Activated T-helper 1 cell treated with anti-CD3 and anti-CD28 coated beads, Interleukin-12 subunit alpha, Interleukin-12 subunit beta, Interleukin-2, Interleukin-4 antibody, amounts not matched to agents 30 ng/mL and 10 ng/mL and 1 ng/mL, durations not matched to agents 14 hours and 24 hours and 36 hours (primary cell): ENCODE measurements around the gene OPN4. TPM values are rescaled to one million over a fixed set of nuclear protein-coding genes. Genes with fewer than 3 reads are reported as not detected.

ENCODE experiments used
- DNase-seq: peaks from one replicate; pipeline ENCODE4 v3.0.0; 2021; ENCODE audit warnings: low spot score
- H3K27ac Mint-ChIP-seq: one replicate; pipeline ENCODE4 v1.8.0; 2021; ENCODE audit warnings: mild to moderate bottlenecking, mixed read lengths
- H3K27me3 Mint-ChIP-seq: one replicate; pipeline ENCODE4 v1.8.0; 2022; ENCODE audit warnings: mild to moderate bottlenecking, moderate library complexity, mixed read lengths; ENCODE audit not compliant: insufficient read depth
- H3K36me3 Mint-ChIP-seq: one replicate; pipeline ENCODE4 v1.8.0; 2021; ENCODE audit warnings: low read depth, mixed read lengths
- H3K4me1 Mint-ChIP-seq: one replicate; pipeline ENCODE4 v1.8.0; 2021; ENCODE audit warnings: low read depth, mixed read lengths
- H3K4me3 Mint-ChIP-seq: one replicate; pipeline ENCODE4 v1.8.0; 2021; ENCODE audit warnings: mild to moderate bottlenecking, moderate library complexity, mixed read lengths
- H3K9me3 Mint-ChIP-seq: one replicate; pipeline ENCODE4 v1.8.0; 2021; ENCODE audit warnings: mixed read lengths
- intact Hi-C: fragments of 100-400 bp; cut with micrococcal nuclease; formaldehyde crosslinking; loops from one replicate; pipeline ENCODE4 v1.15.1; 2024
- total RNA-seq: library from RNA; stranded (reverse); gene quantifications from 2 replicates; pipeline ENCODE4 v1.2.3, GENCODE V29; 2022

The OPN4 gene
- total RNA-seq, 1 donor from 2014 or later, result not detected

DNA sequence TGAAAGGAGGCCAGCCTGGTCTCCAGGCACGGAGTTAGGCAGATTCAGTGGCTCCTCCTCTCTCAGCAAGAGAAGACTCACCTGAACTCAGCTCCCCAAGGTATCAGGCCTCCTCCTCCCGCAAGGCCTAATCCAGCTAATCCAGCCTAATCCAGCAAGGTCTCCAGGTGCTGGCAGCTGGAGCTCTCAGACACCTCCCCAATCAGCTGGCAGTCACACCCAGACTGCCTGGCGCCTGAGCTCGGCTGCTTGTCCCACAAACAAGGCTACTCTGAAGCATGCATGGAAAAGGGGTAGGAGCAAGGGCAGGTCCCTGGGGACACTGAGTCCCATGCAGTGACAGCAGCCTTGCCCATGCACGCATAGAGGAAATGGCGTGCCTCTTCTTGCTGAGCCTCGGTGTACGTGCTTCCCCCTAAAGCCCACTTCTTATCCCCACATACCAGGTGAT lies 3.3 kb upstream of the OPN4 start:
- H3K4me1 Mint-ChIP-seq, result no peaks in the 10 kb centered on the region
- no peak for DNase-seq
- no peaks in the 10 kb centered on the region for H3K27me3 Mint-ChIP-seq
- intact Hi-C loops, result no loop called here
- no peak overlapping the region for H3K4me3 Mint-ChIP-seq
- no peaks in the 10 kb centered on the region for H3K36me3 Mint-ChIP-seq
- no peak overlapping the region for H3K27ac Mint-ChIP-seq
- no peaks in the 10 kb centered on the region for H3K9me3 Mint-ChIP-seq

DNA sequence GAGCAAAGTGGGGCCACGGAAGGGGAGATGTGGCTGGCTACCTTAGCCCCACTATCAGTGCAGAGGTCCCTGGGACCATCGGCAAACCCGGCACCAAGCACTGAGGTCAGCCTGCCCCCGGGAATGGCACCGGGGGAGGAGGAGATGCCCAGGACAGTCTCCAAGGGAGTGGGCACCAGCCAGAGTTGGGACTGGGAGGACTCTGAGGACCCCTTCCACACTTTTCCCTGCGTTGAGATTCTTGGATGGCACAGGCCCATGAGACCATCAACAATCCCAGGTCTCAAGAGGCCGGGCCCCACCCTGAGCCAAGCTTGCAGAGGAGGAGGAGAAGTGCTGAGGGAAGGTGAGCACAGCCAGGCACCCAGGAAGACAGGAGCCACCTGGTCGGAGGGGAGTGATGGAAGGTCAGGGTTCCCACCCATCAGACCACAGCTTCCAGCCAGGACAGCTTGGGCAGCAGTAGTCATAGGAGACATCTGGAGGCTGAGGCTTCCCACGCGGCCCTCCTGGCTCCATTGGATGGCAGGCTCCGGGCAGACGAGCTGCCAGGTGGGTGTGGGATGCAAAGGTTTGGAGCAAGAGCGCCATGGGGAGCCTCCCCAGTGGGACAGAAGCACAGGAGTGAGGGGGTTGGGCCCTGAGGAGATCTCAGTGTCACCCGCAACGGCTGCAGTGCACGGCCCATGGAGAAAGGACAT lies 2.6 kb upstream of the OPN4 start:
- intact Hi-C loops, result no loop called here
- H3K27ac Mint-ChIP-seq, result no peak overlapping the region
- H3K9me3 Mint-ChIP-seq, result no peaks in the 10 kb centered on the region
- H3K4me1 Mint-ChIP-seq, result no peaks in the 10 kb centered on the region
- DNase-seq, result no peak
- no peaks in the 10 kb centered on the region for H3K36me3 Mint-ChIP-seq
- no peaks in the 10 kb centered on the region for H3K27me3 Mint-ChIP-seq
- H3K4me3 Mint-ChIP-seq, result no peak overlapping the region

DNA sequence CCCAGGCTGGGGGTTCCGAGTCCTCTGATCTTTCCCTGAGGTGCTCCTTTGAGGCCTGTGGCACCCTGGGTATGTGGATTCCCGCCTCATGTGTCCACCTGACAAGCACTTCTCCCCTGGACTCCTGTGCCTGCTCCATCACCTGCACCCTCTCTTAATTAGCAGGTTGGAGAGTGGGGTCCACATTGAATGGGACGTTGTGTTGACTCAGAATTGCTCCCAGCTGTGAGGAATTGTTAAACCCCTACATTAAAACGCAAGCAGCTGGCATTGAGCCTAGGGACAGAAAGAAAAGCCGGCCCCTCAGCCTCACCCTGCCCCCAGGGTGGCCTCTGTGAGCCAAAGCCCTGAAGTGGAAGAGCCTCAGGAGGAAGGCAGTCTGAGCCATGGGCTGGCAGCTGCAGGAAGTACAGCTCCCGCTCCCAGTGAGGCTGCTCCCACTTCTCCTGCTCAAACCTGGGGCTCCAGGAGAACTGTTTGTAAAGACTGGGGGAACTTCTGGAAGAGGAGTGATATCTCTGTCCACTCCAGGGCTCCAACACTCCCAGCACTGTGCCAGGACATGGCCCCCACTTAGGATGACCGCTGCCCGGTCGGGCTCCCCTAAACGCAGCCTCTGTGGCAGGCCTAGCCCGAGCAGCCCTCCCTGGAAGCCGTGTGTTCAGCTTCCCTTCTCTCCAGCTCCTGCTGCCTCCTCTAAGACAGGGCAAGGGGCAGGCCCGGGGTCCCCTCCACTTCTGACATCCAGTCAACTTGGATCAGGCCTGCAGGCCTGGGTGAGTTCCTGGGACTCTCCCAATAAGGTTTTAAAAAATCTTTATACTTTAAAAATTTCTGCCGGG lies 1.8 kb upstream of the OPN4 start:
- Mint-ChIP-seq H3K36me3 (no peaks in the 10 kb centered on the region), H3K27ac (no peak overlapping the region), H3K4me3 (no peak overlapping the region), H3K27me3 (no peaks in the 10 kb centered on the region), H3K9me3 (no peaks in the 10 kb centered on the region), H3K4me1 (no peaks in the 10 kb centered on the region)
- intact Hi-C loops, result no loop called here
- no peak for DNase-seq

DNA sequence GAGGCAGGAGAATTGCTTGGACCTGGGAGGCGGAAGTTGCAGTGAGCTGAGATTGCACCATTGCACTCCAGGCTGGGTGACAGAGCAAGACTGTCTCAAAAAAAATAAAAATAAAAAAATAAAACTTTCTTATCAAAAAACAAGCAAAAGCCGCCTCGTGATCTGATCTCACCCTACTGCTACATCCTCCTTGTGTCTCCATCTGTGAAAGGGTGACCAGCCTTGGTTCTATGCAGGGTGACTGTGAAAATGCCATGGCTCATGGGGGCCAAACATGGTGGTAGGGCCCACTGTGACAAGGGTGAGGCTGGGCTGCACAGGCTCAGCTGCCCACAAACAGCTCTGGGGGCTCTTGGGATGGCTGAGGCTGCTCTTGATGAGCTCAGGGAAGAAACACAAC lies 968 bp upstream of the OPN4 start:
- Mint-ChIP-seq H3K27me3 (no peaks in the 10 kb centered on the region), H3K4me3 (no peak overlapping the region)
- no peak for DNase-seq

DNA sequence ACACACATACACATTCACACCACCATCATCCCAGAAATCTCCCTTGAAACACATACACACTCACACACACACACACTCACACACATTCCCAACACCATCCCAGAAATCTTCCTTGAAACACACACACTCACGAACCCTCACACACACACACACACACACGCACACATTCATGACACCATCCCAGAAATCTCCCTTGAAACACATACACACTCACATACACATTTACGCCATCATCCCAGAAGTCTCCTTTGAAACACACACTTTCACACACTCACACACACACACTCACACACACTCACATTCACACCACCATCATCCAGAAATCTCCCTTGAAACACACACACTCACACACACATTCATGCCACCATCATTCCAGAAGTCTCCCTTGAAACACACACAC lies 360 bp upstream of the OPN4 start:
- no peak for DNase-seq
- no peaks in the 10 kb centered on the region for H3K4me1 Mint-ChIP-seq
- H3K9me3 Mint-ChIP-seq, result no peaks in the 10 kb centered on the region
- H3K27ac Mint-ChIP-seq, result no peak overlapping the region
- no peak overlapping the region for H3K4me3 Mint-ChIP-seq
- no peaks in the 10 kb centered on the region for H3K36me3 Mint-ChIP-seq
- intact Hi-C loops, result no loop called here
- H3K27me3 Mint-ChIP-seq, result no peaks in the 10 kb centered on the region

More for the DNA sequence above, 968 bp upstream of the OPN4 start:
- intact Hi-C loops, result no loop called here
- H3K36me3 Mint-ChIP-seq, result no peaks in the 10 kb centered on the region
- no peaks in the 10 kb centered on the region for H3K4me1 Mint-ChIP-seq
- no peak overlapping the region for H3K27ac Mint-ChIP-seq
- H3K9me3 Mint-ChIP-seq, result no peaks in the 10 kb centered on the region

DNA sequence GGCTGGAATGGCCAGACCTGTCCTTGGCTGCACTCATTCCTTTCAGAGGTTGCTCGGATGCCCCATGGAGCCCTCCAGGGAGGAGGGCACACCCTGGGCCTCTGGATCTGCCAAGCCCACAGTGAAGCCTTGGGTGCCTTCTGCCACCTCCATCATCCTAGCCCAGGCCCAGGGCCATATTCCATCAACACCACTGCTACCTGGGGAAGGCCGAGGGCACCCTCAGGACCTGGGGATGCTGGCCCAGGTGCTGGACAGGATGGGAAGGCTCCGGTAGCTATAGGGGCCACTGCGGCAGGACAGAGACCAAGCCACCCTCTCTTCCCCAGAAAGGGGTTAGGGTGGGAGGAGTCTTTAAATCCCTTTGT lies 810 bp downstream of the OPN4 start:
- H3K27ac Mint-ChIP-seq, result no peak overlapping the region
- no peaks in the 10 kb centered on the region for H3K27me3 Mint-ChIP-seq
- no peaks in the 10 kb centered on the region for H3K9me3 Mint-ChIP-seq
- intact Hi-C loops, result no loop called here
- no peaks in the 10 kb centered on the region for H3K36me3 Mint-ChIP-seq
- H3K4me3 Mint-ChIP-seq, result no peak overlapping the region
- DNase-seq, result no peak
- H3K4me1 Mint-ChIP-seq, result no peaks in the 10 kb centered on the region

DNA sequence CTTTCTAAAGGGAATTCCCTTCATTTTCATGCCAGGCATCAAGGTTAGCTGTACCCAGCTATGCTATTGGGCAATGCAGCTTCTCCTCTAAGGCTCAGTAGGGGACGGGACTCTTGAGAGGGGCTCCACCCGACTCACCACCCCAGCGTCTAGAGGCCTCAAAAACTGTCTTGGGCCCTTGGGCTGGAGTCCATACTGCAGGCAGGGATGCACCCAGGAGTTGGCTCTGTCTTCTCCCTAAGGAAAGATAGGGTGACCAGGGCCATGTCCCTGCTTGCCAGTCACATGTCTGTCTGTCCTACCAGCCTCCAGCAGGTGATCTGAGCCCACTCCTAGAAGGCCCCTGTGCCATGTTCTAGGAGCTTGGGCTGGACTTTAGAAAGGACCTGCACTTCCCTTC lies 1.2 kb downstream of the OPN4 start:
- no peak overlapping the region for H3K27ac Mint-ChIP-seq
- H3K9me3 Mint-ChIP-seq, result no peaks in the 10 kb centered on the region
- DNase-seq, result no peak
- no peaks in the 10 kb centered on the region for H3K4me1 Mint-ChIP-seq
- no peaks in the 10 kb centered on the region for H3K27me3 Mint-ChIP-seq
- intact Hi-C loops, result no loop called here
- no peak overlapping the region for H3K4me3 Mint-ChIP-seq
- H3K36me3 Mint-ChIP-seq, result no peaks in the 10 kb centered on the region

DNA sequence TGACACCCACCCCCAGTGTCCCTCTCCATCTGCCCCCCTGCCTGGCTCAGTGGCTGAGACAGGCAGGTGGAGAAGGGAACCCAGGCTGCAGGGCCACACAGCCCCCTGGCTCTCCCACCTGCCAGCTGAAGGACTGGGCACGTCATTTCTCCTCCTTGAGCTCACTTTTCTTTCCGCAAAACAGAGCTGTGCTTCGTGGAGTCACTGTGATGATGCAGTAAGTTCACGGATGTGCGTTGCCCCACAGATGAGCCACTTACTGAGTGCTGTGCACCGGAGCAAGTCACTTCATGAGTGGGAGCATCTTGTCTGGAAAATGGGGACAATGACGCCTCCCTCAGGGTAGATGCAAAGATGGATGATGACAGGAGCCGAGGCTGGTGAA lies 2.7 kb downstream of the OPN4 start:
- Mint-ChIP-seq H3K27ac (no peak overlapping the region), H3K9me3 (no peaks in the 10 kb centered on the region), H3K27me3 (no peaks in the 10 kb centered on the region), H3K4me3 (no peak overlapping the region), H3K36me3 (no peaks in the 10 kb centered on the region), H3K4me1 (no peaks in the 10 kb centered on the region)
- intact Hi-C loops, result no loop called here
- DNase-seq, result no peak

DNA sequence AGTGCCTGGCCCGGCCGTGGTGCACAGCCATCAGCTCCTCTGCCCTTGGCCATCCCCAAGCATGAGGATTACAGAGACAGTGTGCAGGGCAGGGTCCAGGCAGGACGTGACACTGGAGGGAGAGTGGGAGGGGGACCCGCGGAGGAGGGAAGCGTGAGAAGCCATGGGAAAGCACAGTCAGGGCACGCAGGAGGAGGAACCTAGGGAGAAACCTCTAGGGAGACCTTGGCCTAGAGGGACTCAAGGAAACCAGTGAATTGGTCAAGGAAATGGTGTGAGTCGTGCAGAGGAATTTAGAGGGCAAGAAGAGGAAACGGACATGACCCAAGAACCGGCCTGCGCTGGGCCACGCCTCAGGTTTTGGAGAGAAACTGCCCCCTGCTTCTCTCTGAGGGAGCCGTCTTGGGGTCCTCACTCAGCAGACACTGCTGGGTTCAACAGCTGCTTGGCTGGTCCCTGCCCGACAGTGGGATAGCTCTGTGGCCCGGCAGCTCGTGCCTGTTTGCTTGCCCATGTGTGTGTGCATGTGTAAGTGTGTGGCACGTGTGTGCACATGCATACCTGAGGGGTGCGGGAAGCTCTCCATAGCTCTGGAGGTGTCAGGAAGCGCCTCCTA lies 3.2 kb downstream of the OPN4 start:
- no peak overlapping the region for H3K27ac Mint-ChIP-seq
- no peak overlapping the region for H3K4me3 Mint-ChIP-seq
- H3K4me1 Mint-ChIP-seq, result no peaks in the 10 kb centered on the region
- H3K9me3 Mint-ChIP-seq, result no peaks in the 10 kb centered on the region
- H3K27me3 Mint-ChIP-seq, result no peaks in the 10 kb centered on the region
- intact Hi-C loops, result no loop called here
- no peak for DNase-seq
- no peaks in the 10 kb centered on the region for H3K36me3 Mint-ChIP-seq

DNA sequence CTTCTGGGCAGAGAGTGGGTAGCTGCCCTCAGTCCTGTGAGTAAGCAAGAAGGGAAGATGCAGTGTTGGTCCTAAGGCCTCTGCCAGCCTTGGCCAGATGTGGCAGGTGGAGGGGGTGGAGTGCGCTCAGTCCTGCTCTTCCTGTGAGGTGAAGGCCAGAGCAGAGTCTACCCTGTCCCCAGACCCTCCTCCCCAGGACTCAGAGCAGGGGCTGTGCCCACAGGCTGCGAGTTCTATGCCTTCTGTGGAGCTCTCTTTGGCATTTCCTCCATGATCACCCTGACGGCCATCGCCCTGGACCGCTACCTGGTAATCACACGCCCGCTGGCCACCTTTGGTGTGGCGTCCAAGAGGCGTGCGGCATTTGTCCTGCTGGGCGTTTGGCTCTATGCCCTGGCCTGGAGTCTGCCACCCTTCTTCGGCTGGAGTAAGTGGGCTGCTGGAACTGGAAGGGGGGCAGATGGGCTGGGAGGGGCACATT lies 4.0 kb downstream of the OPN4 start:
- intact Hi-C loops, result no loop called here
- Mint-ChIP-seq H3K4me1 (no peaks in the 10 kb centered on the region), H3K27ac (no peak overlapping the region), H3K27me3 (no peaks in the 10 kb centered on the region), H3K36me3 (no peaks in the 10 kb centered on the region), H3K4me3 (no peak overlapping the region), H3K9me3 (no peaks in the 10 kb centered on the region)
- no peak for DNase-seq

DNA sequence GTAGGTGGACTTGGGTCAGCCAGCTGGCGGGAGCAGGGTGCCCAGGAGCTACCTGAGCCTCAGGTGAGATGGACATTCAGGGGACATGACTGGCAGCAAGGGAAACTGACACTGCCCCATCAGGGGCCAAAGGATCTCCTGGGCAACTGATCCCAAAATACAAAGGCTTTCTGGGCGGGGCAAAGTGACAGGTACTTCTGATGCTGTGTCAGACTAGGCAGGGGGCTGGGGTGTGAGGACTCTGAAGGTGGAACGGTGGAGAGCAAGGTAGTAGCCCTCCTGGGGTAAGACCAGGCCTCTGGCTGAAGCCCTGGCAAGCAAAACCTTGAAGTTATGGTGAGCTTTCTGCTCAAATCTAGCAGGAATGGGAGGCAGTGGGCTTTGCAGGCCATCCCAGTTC lies 4.4 kb downstream of the OPN4 start:
- Mint-ChIP-seq H3K9me3 (no peaks in the 10 kb centered on the region), H3K4me1 (no peaks in the 10 kb centered on the region), H3K27me3 (no peaks in the 10 kb centered on the region), H3K27ac (no peak overlapping the region), H3K4me3 (no peak overlapping the region), H3K36me3 (no peaks in the 10 kb centered on the region)
- no peak for DNase-seq
- intact Hi-C loops, result no loop called here

DNA sequence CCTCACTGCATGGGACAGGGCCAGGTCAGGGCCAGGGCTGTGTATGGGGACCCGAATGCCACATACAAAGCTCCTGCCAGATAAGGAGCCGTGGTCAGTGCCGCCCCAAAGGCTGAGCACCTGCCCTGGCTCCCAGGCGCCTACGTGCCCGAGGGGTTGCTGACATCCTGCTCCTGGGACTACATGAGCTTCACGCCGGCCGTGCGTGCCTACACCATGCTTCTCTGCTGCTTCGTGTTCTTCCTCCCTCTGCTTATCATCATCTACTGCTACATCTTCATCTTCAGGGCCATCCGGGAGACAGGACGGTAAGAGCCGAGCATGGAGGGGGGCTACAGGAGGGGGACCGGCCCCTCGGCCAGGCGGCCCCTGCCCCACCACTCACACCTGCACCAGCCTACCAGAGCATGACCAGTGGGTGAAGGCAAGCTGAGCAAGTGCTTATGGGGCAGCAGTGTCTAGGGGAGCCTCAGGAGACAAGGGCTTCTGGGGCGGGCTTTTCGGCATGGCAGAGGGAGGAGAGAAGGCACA lies 4.9 kb downstream of the OPN4 start:
- Mint-ChIP-seq H3K36me3 (no peaks in the 10 kb centered on the region), H3K9me3 (no peaks in the 10 kb centered on the region), H3K27ac (no peak overlapping the region), H3K4me3 (no peak overlapping the region), H3K4me1 (no peaks in the 10 kb centered on the region), H3K27me3 (no peaks in the 10 kb centered on the region)
- no peak for DNase-seq
- intact Hi-C loops, result no loop called here
